GM23248 (cell line): ENCODE data around the gene KLHL12. TPM values are rescaled to one million over a fixed set of nuclear protein-coding genes. Genes with fewer than 3 reads are reported as not detected.

Experiments
- DNase-seq: peaks from one replicate; pipeline ENCODE4 v3.0.0-alpha.2; 2015
- H2AFZ ChIP-seq: fragments of 200-600 bp; sonication (generic); 2 replicates; pipeline ENCODE4 v1.6.1; 2016; ENCODE audit warnings: antibody characterized with exemption
- H3F3A ChIP-seq: fragments of 200-600 bp; sonication (generic); 2 replicates; pipeline ENCODE4 v1.6.1; 2016; ENCODE audit warnings: mild to moderate bottlenecking, antibody characterized with exemption, mixed run types; ENCODE audit not compliant: insufficient read depth
- H3K27ac ChIP-seq: fragments of 200-600 bp; sonication (generic); 2 replicates; pipeline ENCODE4 v1.5.1; 2016; ENCODE audit warnings: mild to moderate bottlenecking
- H3K27me3 ChIP-seq: fragments of 200-600 bp; sonication (generic); replicated peaks from 2 replicates; pipeline ENCODE4 v1.6.1; 2016; ENCODE audit warnings: mild to moderate bottlenecking; ENCODE audit not compliant: insufficient read depth
- H3K36me3 ChIP-seq: fragments of 200-600 bp; sonication (generic); 2 replicates; pipeline ENCODE4 v1.6.1; 2016; ENCODE audit warnings: low read depth, mild to moderate bottlenecking
- H3K4me1 ChIP-seq: fragments of 200-600 bp; sonication (generic); 2 replicates; pipeline ENCODE4 v1.6.1; 2016; ENCODE audit warnings: mild to moderate bottlenecking; ENCODE audit not compliant: insufficient read depth
- H3K4me2 ChIP-seq: fragments of 200-600 bp; sonication (generic); one replicate; pipeline ENCODE4 v1.6.1; 2016; ENCODE audit warnings: mild to moderate bottlenecking; ENCODE audit not compliant: unreplicated experiment
- H3K4me3 ChIP-seq: fragments of 200-600 bp; sonication (generic); 2 replicates; pipeline ENCODE4 v1.5.1; 2016; ENCODE audit warnings: mild to moderate bottlenecking
- H3K79me2 ChIP-seq: fragments of 200-600 bp; sonication (generic); 2 replicates; pipeline ENCODE4 v1.6.1; 2016; ENCODE audit warnings: mild to moderate bottlenecking; ENCODE audit not compliant: insufficient read depth
- H3K9ac ChIP-seq: fragments of 200-600 bp; sonication (generic); 2 replicates; pipeline ENCODE4 v1.6.1; 2016; ENCODE audit warnings: mild to moderate bottlenecking
- H3K9me2 ChIP-seq: fragments of 200-600 bp; sonication (generic); 2 replicates; pipeline ENCODE4 v1.6.1; 2016; ENCODE audit warnings: mixed run types, mild to moderate bottlenecking, moderate library complexity; ENCODE audit not compliant: insufficient read depth
- H3K9me3 ChIP-seq: fragments of 200-600 bp; sonication (generic); one replicate; pipeline ENCODE4 v1.6.1; 2017; ENCODE audit warnings: low read depth
- H4K20me1 ChIP-seq: fragments of 200-600 bp; sonication (generic); 2 replicates; pipeline ENCODE4 v1.6.0; 2016; ENCODE audit not compliant: insufficient read depth
- EZH2 ChIP-seq: fragments of 200-600 bp; sonication (generic); IDR thresholded peaks from 2 replicates; pipeline ENCODE4 v1.6.1; 2018; ENCODE audit warnings: antibody characterized with exemption, mild to moderate bottlenecking; ENCODE audit not compliant: insufficient read depth, poor library complexity, severe bottlenecking
- EZH2phosphoT487 ChIP-seq: fragments of 200-600 bp; sonication (generic); IDR thresholded peaks from 2 replicates; pipeline ENCODE4 v1.6.1; 2018; ENCODE audit warnings: antibody characterized with exemption, moderate library complexity, mild to moderate bottlenecking, low read depth; ENCODE audit not compliant: insufficient read depth
- WGBS, 2 experiments: methylation state at CpG; one replicate each; pipeline ENCODE4 v1.1.6; 2015 to 2017; ENCODE audit warnings: low lambda C conversion rate in 2 of 2, low coverage in 1 of 2; ENCODE audit errors: missing lambda C conversion rate in 2 of 2; 5-methylcytosine and 5-hydroxymethylcytosine counted together
- in situ Hi-C: fragments of 300-500 bp; cut with MboI; formaldehyde crosslinking; loops from 2 replicates; pipeline ENCODE4 v1.15.0; 2020
- polyA plus RNA-seq: library from polyadenylated mRNA; unstranded; fragments of >200 nt; fragmentation: Nextera tagmentation; extraction: Ambion mirVana; gene quantifications from 2 replicates; pipeline ENCODE4 v1.2.1, GENCODE V29; 2016
- total RNA-seq: library from RNA; depleted of rRNA; stranded (reverse); fragments of >200 nt; shearing (Covaris generic); gene quantifications from 2 replicates; pipeline ENCODE4 v1.2.3, GENCODE V29; 2014

KLHL12 gene
- total and polyA plus RNA-seq, 2 experiments from 2014 or later: 20.8 to 22.0 TPM

GRCh38 chr1:202862679-202863560 lies 64.1 kb downstream of the KLHL12 start:
- Histone ChIP-seq H3F3A (no peaks in the 10 kb centered on the region), H3K27me3 (peaks cover 13% of the 10 kb centered on the region; the same call in 1 of the 2 replicates), H3K4me1 (no peaks in the 10 kb centered on the region), H3K4me2 (no peak overlapping the region), H3K79me2 (no peaks in the 10 kb centered on the region), H3K9ac (no peak overlapping the region), H3K27ac (no peak overlapping the region), H4K20me1 (no peaks in the 10 kb centered on the region), H3K4me3 (no peak overlapping the region), H2AFZ (no peak overlapping the region; the same call in 1 of the 2 replicates), H3K36me3 (no peaks in the 10 kb centered on the region), H3K9me3 (no peaks in the 10 kb centered on the region), H3K9me2 (no peaks in the 10 kb centered on the region)
- 61 to 69% methylated on average over 5 of the region's 5 CpGs for WGBS, 2 experiments
- in situ Hi-C loops: no loop called here
- TF ChIP-seq EZH2phosphoT487 (no peak), EZH2 (no peak)
- DNase-seq: no peak

- Histone ChIP-seq H3K36me3 (no peaks in the 10 kb centered on the region), H3K9ac (peak overlapping the region; percentile 46), H2AFZ (peak overlapping the region; percentile 86), H3F3A (no peaks in the 10 kb centered on the region), H3K4me1 (no peaks in the 10 kb centered on the region), H3K9me2 (no peaks in the 10 kb centered on the region), H3K79me2 (no peaks in the 10 kb centered on the region), H3K27me3 (peaks cover 13% of the 10 kb centered on the region; the same call in 1 of the 2 replicates), H3K4me3 (peak overlapping the region; percentile 80), H3K9me3 (no peaks in the 10 kb centered on the region), H3K4me2 (peak overlapping the region; percentile 87), H3K27ac (no peak overlapping the region), H4K20me1 (no peaks in the 10 kb centered on the region)
- peak; percentile 95 for DNase-seq
- in situ Hi-C loops: no loop called here
- no peak for TF ChIP-seq EZH2
- TF ChIP-seq EZH2phosphoT487: no peak
- WGBS, 2 experiments: 2% methylated on average over 36 to 40 of the region's 44 CpGs
Observed at GRCh38 chr1:202861420-202862132, 65.5 kb downstream of the KLHL12 start.

- Histone ChIP-seq H3K4me3 (peak overlapping the region; percentile 80), H3K4me1 (no peaks in the 10 kb centered on the region), H3K9me3 (no peaks in the 10 kb centered on the region), H3K9me2 (no peaks in the 10 kb centered on the region), H3K9ac (peak overlapping the region; percentile 46), H3K27ac (no peak overlapping the region), H3K79me2 (no peaks in the 10 kb centered on the region), H4K20me1 (no peaks in the 10 kb centered on the region), H3K27me3 (peaks cover 8% of the 10 kb centered on the region; the same call in 1 of the 2 replicates), H3K36me3 (no peaks in the 10 kb centered on the region), H2AFZ (peak overlapping the region; percentile 86), H3F3A (no peaks in the 10 kb centered on the region), H3K4me2 (peak overlapping the region; percentile 87)
- 9 to 11% methylated on average over 35 to 47 of the region's 50 CpGs for WGBS, 2 experiments
- TF ChIP-seq EZH2phosphoT487 (no peak), EZH2 (no peak)
- in situ Hi-C loops: no loop called here
- peak; percentile 56 for DNase-seq
Observed at GRCh38 chr1:202860744-202861419, 66.2 kb downstream of the KLHL12 start.

GRCh38 chr1:202858789-202859414 lies 68.1 kb downstream of the KLHL12 start:
- H3K9ac ChIP-seq: no peak overlapping the region
- 78 to 82% methylated on average over 9 to 10 of the region's 10 CpGs for WGBS, 2 experiments
- no peaks in the 10 kb centered on the region for H3K79me2 ChIP-seq
- no peaks in the 10 kb centered on the region for H3K36me3 ChIP-seq
- no peaks in the 10 kb centered on the region for H3K4me1 ChIP-seq
- no peaks in the 10 kb centered on the region for H4K20me1 ChIP-seq
- in situ Hi-C loops: no loop called here
- no peak for TF ChIP-seq EZH2
- no peak for TF ChIP-seq EZH2phosphoT487
- no peaks in the 10 kb centered on the region for H3K9me2 ChIP-seq
- no peak overlapping the region for H3K4me2 ChIP-seq
- no peak overlapping the region for H3K27ac ChIP-seq
- H3F3A ChIP-seq: no peaks in the 10 kb centered on the region
- peak; percentile 15 for DNase-seq
- H3K4me3 ChIP-seq: no peak overlapping the region
- no peaks in the 10 kb centered on the region for H3K27me3 ChIP-seq
- H3K9me3 ChIP-seq: no peaks in the 10 kb centered on the region
- H2AFZ ChIP-seq: no peak overlapping the region
